ENCODE results near the gene P3H2. TPM values are rescaled to one million over a fixed set of nuclear protein-coding genes. Genes with fewer than 3 reads are reported as not detected.

Gene P3H2
- total and polyA plus RNA-seq, 9 of the 15 experiments (the other 6 are each of a cell fraction or from before 2014, with no cell fraction given), result 0.04 to 0.26 (median 0.22) TPM; not detected in 6

- FAIRE-seq, result no peak
- no peak for DNase-seq (ENCODE audit: extremely low read depth in 1 of 4, low spot score in 3 of 4)
- no peak overlapping the region for H3K4me3 ChIP-seq
- H3K4me1 ChIP-seq (replicated peaks in 1 of 2; ENCODE audit: control insufficient read depth in 2 of 2, insufficient read depth in 2 of 2, low read length in 2 of 2), result no peaks in the 10 kb centered on the region
- H3K27me3 ChIP-seq (ENCODE audit: control insufficient read depth in 2 of 2, insufficient read depth in 2 of 2, low read length in 2 of 2), result no peaks in the 10 kb centered on the region
- TF ChIP-seq NFIX (CRISPR knock-in tag; IDR thresholded peaks at IDR 0.05; ENCODE audit: low read depth), result no peak
- no peak for TF ChIP-seq ZC3H8 (IDR thresholded peaks at IDR 0.05)
- TF ChIP-seq GTF2A2 (tag; IDR thresholded peaks at IDR 0.05), result no peak
- no peak for TF ChIP-seq KLF10 (CRISPR knock-in tag; IDR thresholded peaks at IDR 0.05)
- TF ChIP-seq HIVEP1 (CRISPR knock-in tag; IDR thresholded peaks at IDR 0.05), result no peak
- no peak for TF ChIP-seq SMARCA5 (IDR thresholded peaks at IDR 0.05)
- TF ChIP-seq, protein P1, sequence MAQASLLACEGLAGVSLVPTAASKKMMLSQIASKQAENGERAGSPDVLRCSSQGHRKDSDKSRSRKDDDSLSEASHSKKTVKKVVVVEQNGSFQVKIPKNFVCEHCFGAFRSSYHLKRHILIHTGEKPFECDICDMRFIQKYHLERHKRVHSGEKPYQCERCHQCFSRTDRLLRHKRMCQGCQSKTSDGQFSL (CRISPR knock-in tag; IDR thresholded peaks at IDR 0.05), result no peak
- TF ChIP-seq, protein P1 (tag; IDR thresholded peaks at IDR 0.05), result no peak
- no peak overlapping the region for H3K9ac ChIP-seq (ENCODE audit: insufficient read depth in 1 of 2, low read depth in 2 of 2, low read length in 2 of 2)
- in situ Hi-C loops (cut with MboI), result no loop called here
- intact Hi-C loops (cut with micrococcal nuclease), result no loop called here
- H3K27ac ChIP-seq (ENCODE audit: extremely low read depth, low read depth, low read length), result no peak overlapping the region
- POLR2A ChIA-PET, result no interaction called here
- no peak for ATAC-seq
- CTCF ChIA-PET (ENCODE audit: low intra/inter-chr PET ratio), result no interaction called here
- WGBS (ENCODE audit: insufficient coverage, low coverage, missing lambda C conversion rate), result 4% methylated on average over 2 of the region's 3 CpGs
- no peaks in the 10 kb centered on the region for H3K36me3 ChIP-seq (ENCODE audit: control insufficient read depth, insufficient read depth, low read length)
- no TSS peak for BruUV-seq (replicated peaks)
- H3K79me2 ChIP-seq (ENCODE audit: control insufficient read depth, insufficient read depth, low read length), result no peaks in the 10 kb centered on the region
- no peak overlapping the region for H3K4me2 ChIP-seq (ENCODE audit: insufficient read depth, low read length)
- no peaks in the 10 kb centered on the region for H3K9me3 ChIP-seq (replicated peaks; ENCODE audit: control insufficient read depth, insufficient read depth, low read depth, low read length)
- H4K20me1 ChIP-seq (replicated peaks; ENCODE audit: control insufficient read depth, insufficient read depth, low read length), result no peaks in the 10 kb centered on the region
- H3K9me1 ChIP-seq (ENCODE audit: control insufficient read depth, insufficient read depth, low read length), result no peaks in the 10 kb centered on the region
- H2AFZ ChIP-seq (ENCODE audit: low read depth, low read length), result no peak overlapping the region
Observed at GRCh38 chr3:190083635-190084034, 37.1 kb downstream of the P3H2 start.
